DND-41 (cell line): ENCODE measurements around the gene MAMDC2.

ENCODE experiments used
- ATAC-seq: fragments of 200-7000 bp; cut with Tn5 transposase; 3 replicates; pipeline ENCODE4 v1.9.1; 2021; ENCODE audit warnings: low read depth; ENCODE audit not compliant: insufficient read depth
- DNase-seq: peaks from one replicate; pipeline ENCODE4 v3.0.0-alpha.2; 2020
- H2AFZ ChIP-seq: 2 replicates; pipeline ENCODE4 v1.6.0; 2012; ENCODE audit warnings: low read depth, low read length
- H3K27ac ChIP-seq: 2 replicates; pipeline ENCODE4 v1.5.1; 2012; ENCODE audit warnings: low read length, inconsistent platforms
- H3K27me3 ChIP-seq: fragments of 200-600 bp; sonication (generic); 2 replicates; pipeline ENCODE4 v1.6.0; 2012; ENCODE audit warnings: low read length, mild to moderate bottlenecking, inconsistent platforms; ENCODE audit not compliant: insufficient read depth, poor library complexity
- H3K36me3 ChIP-seq: 2 replicates; pipeline ENCODE4 v1.5.1; 2012; ENCODE audit warnings: low read length, inconsistent platforms; ENCODE audit not compliant: insufficient read depth
- H3K4me1 ChIP-seq: 2 replicates; pipeline ENCODE4 v1.5.1; 2012; ENCODE audit warnings: mild to moderate bottlenecking, low read length; ENCODE audit not compliant: insufficient read depth
- H3K4me2 ChIP-seq: 2 replicates; pipeline ENCODE4 v1.6.0; 2012; ENCODE audit warnings: mild to moderate bottlenecking, moderate library complexity, low read length, inconsistent platforms; ENCODE audit not compliant: insufficient read depth
- H3K4me3 ChIP-seq, 2 experiments: fragments of 200-600 bp in 1 of 2; shearing (Covaris generic) in 1 of 2; 2 replicates each; pipeline ENCODE4 v1.5.1; 2012 to 2016; ENCODE audit warnings: inconsistent platforms in 2 of 2, low read length in 2 of 2, mild to moderate bottlenecking in 2 of 2, low read depth in 1 of 2, moderate library complexity in 1 of 2
- H3K79me2 ChIP-seq: 2 replicates; pipeline ENCODE4 v1.6.0; 2012; ENCODE audit warnings: low read length, inconsistent platforms; ENCODE audit not compliant: insufficient read depth
- H3K9ac ChIP-seq: 2 replicates; pipeline ENCODE4 v1.6.0; 2012; ENCODE audit warnings: low read depth, mild to moderate bottlenecking, inconsistent platforms, low read length, moderate library complexity
- H3K9me3 ChIP-seq: 2 replicates; pipeline ENCODE4 v1.5.1; 2012; ENCODE audit warnings: low read length, moderate library complexity, mild to moderate bottlenecking, inconsistent platforms; ENCODE audit not compliant: insufficient read depth, severe bottlenecking
- H4K20me1 ChIP-seq: 2 replicates; pipeline ENCODE4 v1.6.0; 2012; ENCODE audit warnings: low read length; ENCODE audit not compliant: insufficient read depth
- EZH2 ChIP-seq: IDR thresholded peaks from 3 replicates; pipeline ENCODE4 v1.6.1; 2012; ENCODE audit warnings: borderline replicate concordance, low read depth, mild to moderate bottlenecking, moderate library complexity, low read length, inconsistent platforms; ENCODE audit not compliant: severe bottlenecking
- TF ChIP-seq, protein P1 (sequence below): IDR thresholded peaks from 2 replicates; pipeline ENCODE4 v1.5.1; 2012; ENCODE audit warnings: borderline replicate concordance, low read length, moderate library complexity, mild to moderate bottlenecking; ENCODE audit not compliant: poor library complexity, severe bottlenecking; ENCODE audit errors: extremely low read depth

Gene MAMDC2

GRCh38 chr9:70040376-70040903 is 3.2 kb upstream of the MAMDC2 start:
- Histone ChIP-seq H3K79me2 (no peaks in the 10 kb centered on the region), H3K4me3 (no peak overlapping the region), H3K4me1 (no peaks in the 10 kb centered on the region), H2AFZ (no peak overlapping the region), H3K27me3 (no peaks in the 10 kb centered on the region), H4K20me1 (no peaks in the 10 kb centered on the region), H3K9me3 (peaks cover 3% of the 10 kb centered on the region), H3K36me3 (no peaks in the 10 kb centered on the region), H3K27ac (no peak overlapping the region), H3K9ac (no peak overlapping the region), H3K4me2 (no peak overlapping the region)
- TF ChIP-seq, protein P1, sequence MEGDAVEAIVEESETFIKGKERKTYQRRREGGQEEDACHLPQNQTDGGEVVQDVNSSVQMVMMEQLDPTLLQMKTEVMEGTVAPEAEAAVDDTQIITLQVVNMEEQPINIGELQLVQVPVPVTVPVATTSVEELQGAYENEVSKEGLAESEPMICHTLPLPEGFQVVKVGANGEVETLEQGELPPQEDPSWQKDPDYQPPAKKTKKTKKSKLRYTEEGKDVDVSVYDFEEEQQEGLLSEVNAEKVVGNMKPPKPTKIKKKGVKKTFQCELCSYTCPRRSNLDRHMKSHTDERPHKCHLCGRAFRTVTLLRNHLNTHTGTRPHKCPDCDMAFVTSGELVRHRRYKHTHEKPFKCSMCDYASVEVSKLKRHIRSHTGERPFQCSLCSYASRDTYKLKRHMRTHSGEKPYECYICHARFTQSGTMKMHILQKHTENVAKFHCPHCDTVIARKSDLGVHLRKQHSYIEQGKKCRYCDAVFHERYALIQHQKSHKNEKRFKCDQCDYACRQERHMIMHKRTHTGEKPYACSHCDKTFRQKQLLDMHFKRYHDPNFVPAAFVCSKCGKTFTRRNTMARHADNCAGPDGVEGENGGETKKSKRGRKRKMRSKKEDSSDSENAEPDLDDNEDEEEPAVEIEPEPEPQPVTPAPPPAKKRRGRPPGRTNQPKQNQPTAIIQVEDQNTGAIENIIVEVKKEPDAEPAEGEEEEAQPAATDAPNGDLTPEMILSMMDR = no peak
- TF ChIP-seq EZH2 = no peak
- ATAC-seq (no peak), DNase-seq (no peak)

GRCh38 chr9:70042461-70043215 is 1.0 kb upstream of the MAMDC2 start:
- no peak overlapping the region for H3K4me2 ChIP-seq
- DNase-seq (no peak), ATAC-seq (no peak)
- no peak overlapping the region for H3K27ac ChIP-seq
- no peak overlapping the region for H3K9ac ChIP-seq
- H3K4me3 ChIP-seq = no peak overlapping the region
- TF ChIP-seq, protein P1 = no peak
- TF ChIP-seq EZH2 = no peak
- no peaks in the 10 kb centered on the region for H3K79me2 ChIP-seq
- H4K20me1 ChIP-seq = no peaks in the 10 kb centered on the region
- no peaks in the 10 kb centered on the region for H3K27me3 ChIP-seq
- H3K9me3 ChIP-seq = peaks cover 3% of the 10 kb centered on the region
- no peaks in the 10 kb centered on the region for H3K36me3 ChIP-seq
- no peak overlapping the region for H2AFZ ChIP-seq
- H3K4me1 ChIP-seq = no peaks in the 10 kb centered on the region

GRCh38 chr9:70043285-70043684 is 363 bp upstream of the MAMDC2 start:
- Histone ChIP-seq H3K79me2 (no peaks in the 10 kb centered on the region), H3K4me3 (no peak overlapping the region), H3K4me2 (no peak overlapping the region), H3K27me3 (no peaks in the 10 kb centered on the region), H2AFZ (no peak overlapping the region), H3K9ac (no peak overlapping the region), H3K4me1 (no peaks in the 10 kb centered on the region), H4K20me1 (no peaks in the 10 kb centered on the region), H3K27ac (no peak overlapping the region), H3K36me3 (no peaks in the 10 kb centered on the region), H3K9me3 (peaks cover under 1% of the 10 kb centered on the region)
- ATAC-seq (no peak), DNase-seq (no peak)
- no peak for TF ChIP-seq EZH2
- TF ChIP-seq, protein P1 = no peak
